AG09309 (cell line): ENCODE results near the gene MOV10L1.

Experiments
- DNase-seq: peaks from one replicate; pipeline ENCODE4 v3.0.0-alpha.2; 2010; ENCODE audit warnings: low read depth
- H3K4me3 ChIP-seq: 2 replicates; pipeline ENCODE4 v1.5.1; 2011; ENCODE audit warnings: mild to moderate bottlenecking, low read depth, low read length, moderate library complexity; ENCODE audit not compliant: control insufficient read depth
- TF ChIP-seq, protein P1 (sequence below): IDR thresholded peaks from 2 replicates; pipeline ENCODE4 v1.5.1; 2011; ENCODE audit warnings: mild to moderate bottlenecking, low read depth, low read length, inconsistent platforms; ENCODE audit not compliant: insufficient read depth, control insufficient read depth; ENCODE audit errors: missing control alignments

Gene MOV10L1

DNA sequence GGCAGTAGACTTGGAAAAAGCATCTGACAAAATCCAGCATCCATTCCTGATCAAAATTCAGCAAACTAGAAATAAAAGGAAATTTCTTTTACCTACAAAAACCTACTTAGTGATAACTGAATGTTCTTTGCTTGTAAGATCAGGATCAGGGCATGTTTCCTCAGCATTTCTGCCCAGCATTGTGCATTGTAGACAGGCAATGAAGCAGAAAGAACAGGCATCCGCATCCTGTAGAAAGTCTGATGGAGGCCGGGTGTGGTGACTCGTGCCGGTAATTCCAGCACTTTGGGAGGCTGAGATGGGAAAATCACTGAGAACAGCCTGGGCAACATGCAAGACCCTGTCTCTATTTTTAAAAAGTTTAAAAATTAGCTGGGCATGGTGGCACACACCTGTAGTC lies 48.2 kb downstream of the MOV10L1 start:
- no peak for DNase-seq
- TF ChIP-seq, protein P1, sequence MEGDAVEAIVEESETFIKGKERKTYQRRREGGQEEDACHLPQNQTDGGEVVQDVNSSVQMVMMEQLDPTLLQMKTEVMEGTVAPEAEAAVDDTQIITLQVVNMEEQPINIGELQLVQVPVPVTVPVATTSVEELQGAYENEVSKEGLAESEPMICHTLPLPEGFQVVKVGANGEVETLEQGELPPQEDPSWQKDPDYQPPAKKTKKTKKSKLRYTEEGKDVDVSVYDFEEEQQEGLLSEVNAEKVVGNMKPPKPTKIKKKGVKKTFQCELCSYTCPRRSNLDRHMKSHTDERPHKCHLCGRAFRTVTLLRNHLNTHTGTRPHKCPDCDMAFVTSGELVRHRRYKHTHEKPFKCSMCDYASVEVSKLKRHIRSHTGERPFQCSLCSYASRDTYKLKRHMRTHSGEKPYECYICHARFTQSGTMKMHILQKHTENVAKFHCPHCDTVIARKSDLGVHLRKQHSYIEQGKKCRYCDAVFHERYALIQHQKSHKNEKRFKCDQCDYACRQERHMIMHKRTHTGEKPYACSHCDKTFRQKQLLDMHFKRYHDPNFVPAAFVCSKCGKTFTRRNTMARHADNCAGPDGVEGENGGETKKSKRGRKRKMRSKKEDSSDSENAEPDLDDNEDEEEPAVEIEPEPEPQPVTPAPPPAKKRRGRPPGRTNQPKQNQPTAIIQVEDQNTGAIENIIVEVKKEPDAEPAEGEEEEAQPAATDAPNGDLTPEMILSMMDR = no peak
- H3K4me3 ChIP-seq = no peak overlapping the region

DNA sequence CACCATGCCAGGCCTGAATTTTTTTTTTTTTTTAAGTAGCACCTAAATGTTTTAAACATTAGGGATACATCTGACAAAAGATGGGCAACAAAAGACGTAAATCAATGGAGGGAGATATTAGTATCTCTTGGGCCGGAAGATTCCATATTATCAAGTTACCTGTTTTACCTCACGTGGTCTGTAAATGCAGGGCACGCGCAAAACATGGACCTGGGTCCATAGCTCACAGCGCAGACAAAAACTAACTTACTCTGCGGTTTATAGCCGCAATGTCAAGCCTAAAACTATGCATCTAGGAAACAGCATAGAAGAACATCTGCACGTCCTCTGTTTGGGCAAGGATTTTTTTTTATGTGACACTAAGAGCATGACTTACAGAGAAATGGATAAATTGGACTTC lies 49.2 kb downstream of the MOV10L1 start:
- TF ChIP-seq, protein P1 = no peak
- DNase-seq = no peak

DNA sequence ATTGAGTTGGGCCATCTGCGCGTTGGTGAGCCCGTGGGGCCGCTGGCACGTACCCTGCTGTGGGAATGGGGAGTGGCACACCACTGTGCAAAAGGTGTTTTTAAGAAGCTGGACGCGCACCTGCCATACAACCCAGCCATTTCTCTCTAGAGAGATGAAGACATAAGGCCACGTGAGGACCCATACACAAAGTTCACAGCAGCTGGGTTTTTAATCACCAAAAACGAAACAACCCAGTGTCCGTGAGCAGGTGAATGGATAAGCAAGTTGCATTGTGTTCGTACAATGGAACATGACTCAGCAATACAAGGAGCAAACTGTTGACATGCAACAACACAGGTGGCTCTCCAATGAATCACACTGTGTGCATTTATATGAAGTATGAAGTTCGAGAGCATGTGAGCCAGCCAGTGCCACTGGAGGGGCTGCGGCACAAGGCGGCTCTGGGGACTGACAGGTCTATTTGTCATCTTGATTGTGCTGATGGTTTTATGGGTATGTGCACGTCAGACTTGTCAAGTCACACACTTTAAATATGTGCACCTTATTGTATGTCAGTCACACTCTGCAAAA lies 50.1 kb downstream of the MOV10L1 start:
- H3K4me3 ChIP-seq = no peak overlapping the region
- DNase-seq = no peak
- TF ChIP-seq, protein P1 = no peak

More for the DNA sequence above, 49.2 kb downstream of the MOV10L1 start:
- no peak overlapping the region for H3K4me3 ChIP-seq

DNA sequence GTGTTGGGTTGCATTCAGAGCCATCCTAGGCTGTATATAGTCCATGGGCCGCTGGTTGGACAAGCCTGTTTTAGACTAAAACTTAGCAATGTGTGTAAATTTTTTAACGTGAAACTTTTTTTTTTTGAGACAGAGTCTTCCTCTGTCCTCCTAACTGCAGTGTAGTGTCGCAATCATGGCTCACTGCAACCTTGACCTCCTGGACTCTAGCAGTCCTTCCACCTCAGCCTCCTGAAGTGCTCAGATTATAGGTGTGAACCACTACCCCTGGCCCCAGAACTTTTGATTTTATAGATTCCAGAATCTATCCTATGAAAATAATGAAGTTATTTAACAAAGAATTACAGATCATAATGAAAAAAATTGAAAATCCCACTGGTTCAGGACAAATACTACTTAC lies 50.8 kb downstream of the MOV10L1 start:
- DNase-seq = no peak
- H3K4me3 ChIP-seq = no peak overlapping the region

DNA sequence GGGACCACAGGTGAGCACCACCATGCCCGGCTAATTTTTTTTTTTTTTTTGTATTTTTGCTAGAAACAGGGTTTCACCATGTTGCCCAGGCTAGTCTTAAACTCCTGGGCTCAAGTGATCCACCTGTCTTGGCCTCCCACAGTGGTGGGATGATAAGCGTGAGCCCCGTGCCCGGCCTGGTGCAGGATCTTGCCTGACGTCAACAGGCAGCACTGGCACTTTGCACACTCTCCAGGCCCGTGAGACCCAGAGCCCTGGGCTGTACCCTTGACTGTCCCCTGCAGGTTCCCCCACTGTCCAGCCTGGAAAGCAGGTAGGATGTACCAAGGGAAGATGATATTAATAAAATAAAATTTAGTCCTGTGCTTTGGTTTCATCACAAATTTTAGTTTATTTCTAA lies 51.7 kb downstream of the MOV10L1 start:
- TF ChIP-seq, protein P1 = no peak
- H3K4me3 ChIP-seq = no peak overlapping the region
- no peak for DNase-seq

More for the DNA sequence above, 50.8 kb downstream of the MOV10L1 start:
- TF ChIP-seq, protein P1 = no peak

DNA sequence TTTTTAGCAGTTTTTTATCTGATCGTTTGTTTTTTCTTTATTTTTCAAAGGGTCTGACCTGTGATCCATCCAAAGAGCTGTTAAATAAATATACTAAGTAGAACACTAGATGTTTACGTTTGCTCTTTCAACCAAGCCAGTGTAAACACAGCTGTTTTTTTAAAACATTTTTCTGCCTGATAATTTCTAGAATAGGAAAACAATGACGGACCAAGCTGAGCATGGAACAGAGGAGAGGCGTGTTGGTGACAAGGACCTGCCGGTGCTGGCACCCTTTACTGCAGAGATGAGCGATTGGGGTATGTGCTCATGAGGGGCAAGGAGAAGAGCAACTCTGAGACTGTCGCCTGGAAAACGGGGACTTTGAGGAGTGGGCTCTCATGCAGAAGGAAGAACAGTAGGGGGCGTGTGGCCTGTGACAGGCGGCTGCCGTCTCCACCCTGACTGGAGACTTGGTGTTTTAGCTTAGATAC lies 52.1 kb downstream of the MOV10L1 start:
- no peak for DNase-seq
- H3K4me3 ChIP-seq = no peak overlapping the region

More for the DNA sequence above, 52.1 kb downstream of the MOV10L1 start:
- TF ChIP-seq, protein P1 = no peak
